Smooth muscle cell (in vitro differentiated cells): ENCODE measurements around the gene AXIN1. TPM values are rescaled to one million over a fixed set of nuclear protein-coding genes. Genes with fewer than 3 reads are reported as not detected.

Experiments used
- DNase-seq: peaks from one replicate; lab custom pipeline; 2025; ENCODE audit not compliant: unreplicated experiment; lab: John Stamatoyannopoulos, UW
- H2AFZ ChIP-seq: fragments of 200-600 bp; sonication (generic); 2 replicates; pipeline ENCODE4 v1.6.0; 2016; ENCODE audit warnings: antibody characterized with exemption, low read depth, mild to moderate bottlenecking
- H3F3A ChIP-seq: fragments of 200-600 bp; sonication (generic); 2 replicates; pipeline ENCODE4 v1.6.0; 2017; ENCODE audit warnings: antibody characterized with exemption, low read depth
- H3K27ac ChIP-seq: fragments of 200-600 bp; sonication (generic); 2 replicates; pipeline ENCODE4 v1.5.1; 2016; ENCODE audit warnings: low read depth, mild to moderate bottlenecking
- H3K27me3 ChIP-seq: fragments of 200-600 bp; sonication (generic); 2 replicates; pipeline ENCODE4 v1.6.1; 2016; ENCODE audit warnings: low read depth, mild to moderate bottlenecking
- H3K36me3 ChIP-seq: fragments of 200-600 bp; sonication (generic); 2 replicates; pipeline ENCODE4 v1.5.1; 2016; ENCODE audit warnings: low read depth
- H3K4me1 ChIP-seq: fragments of 200-600 bp; sonication (generic); 2 replicates; pipeline ENCODE4 v1.5.1; 2016; ENCODE audit warnings: low read depth
- H3K4me2 ChIP-seq: fragments of 200-600 bp; sonication (generic); 2 replicates; pipeline ENCODE4 v1.6.0; 2016; ENCODE audit warnings: mild to moderate bottlenecking
- H3K4me3 ChIP-seq: fragments of 200-600 bp; sonication (generic); 2 replicates; pipeline ENCODE4 v1.5.1; 2016; ENCODE audit warnings: mild to moderate bottlenecking
- H3K79me2 ChIP-seq: fragments of 200-600 bp; sonication (generic); 2 replicates; pipeline ENCODE4 v1.6.0; 2016; ENCODE audit warnings: low read depth, mild to moderate bottlenecking
- H3K9ac ChIP-seq: fragments of 200-600 bp; sonication (generic); 2 replicates; pipeline ENCODE4 v1.6.0; 2016; ENCODE audit warnings: low read depth
- H3K9me3 ChIP-seq: fragments of 200-600 bp; sonication (generic); replicated peaks from 2 replicates; pipeline ENCODE4 v1.5.1; 2016; ENCODE audit warnings: low read depth
- H4K20me1 ChIP-seq: fragments of 200-600 bp; sonication (generic); 2 replicates; pipeline ENCODE4 v1.6.0; 2016; ENCODE audit warnings: low read depth
- WGBS: methylation state at CpG from one replicate; pipeline ENCODE4 v1.1.7; 2016; ENCODE audit warnings: low lambda C conversion rate; 5-methylcytosine and 5-hydroxymethylcytosine counted together
- polyA plus RNA-seq: library from polyadenylated mRNA; unstranded; fragments of >200 nt; fragmentation: Nextera tagmentation; extraction: Ambion mirVana; gene quantifications from 2 replicates; pipeline ENCODE4 v1.2.1, GENCODE V29; 2016
- total RNA-seq: library from RNA; depleted of rRNA; stranded (reverse); fragments of >200 nt; gene quantifications from 2 replicates; pipeline ENCODE4 v1.2.3, GENCODE V29; 2014
- TF ChIP-seq, protein P1 (sequence below): fragments of 200-600 bp; sonication (generic); IDR thresholded peaks from 2 replicates; pipeline ENCODE4 v1.5.1; 2017; ENCODE audit warnings: borderline replicate concordance, mild to moderate bottlenecking, antibody characterized with exemption; ENCODE audit not compliant: insufficient read depth, poor library complexity, severe bottlenecking

Gene AXIN1
- total and polyA plus RNA-seq, 2 experiments from 2014 or later, result 13.0 to 15.0 TPM

DNA sequence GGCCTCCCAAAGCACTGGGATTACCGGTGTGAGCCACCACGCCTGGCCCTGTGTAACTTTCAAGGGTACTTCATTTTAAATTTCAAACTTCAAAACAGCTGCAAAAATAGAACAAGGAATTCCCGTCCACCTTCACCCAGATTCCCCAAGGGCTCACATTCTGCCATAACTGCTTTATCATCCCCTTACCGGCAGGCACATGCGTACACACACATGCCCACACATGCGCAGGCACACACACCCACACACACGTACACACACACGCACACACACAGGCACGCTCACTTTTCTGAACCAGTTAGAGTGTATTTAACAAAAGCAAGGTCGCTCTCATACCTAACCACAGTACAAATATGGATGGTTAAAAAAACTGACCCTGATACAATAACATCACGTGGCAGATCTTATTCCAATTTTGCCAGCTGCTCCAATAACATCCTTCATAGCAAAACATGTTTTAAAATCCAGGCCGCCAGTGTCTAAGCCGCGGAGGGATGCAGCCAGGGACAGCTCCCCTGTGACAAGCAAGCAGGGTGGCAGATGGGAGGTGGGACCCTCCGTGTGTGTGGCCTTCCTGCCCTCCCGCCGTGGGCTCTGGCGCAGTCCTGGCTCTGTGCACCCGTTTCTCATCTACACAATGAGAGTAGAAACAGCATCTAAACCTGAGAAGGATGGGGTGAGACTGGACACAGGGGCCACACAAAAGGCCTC lies 46.5 kb downstream of the AXIN1 start:
- Histone ChIP-seq H3K36me3 (no peaks in the 10 kb centered on the region), H3K27ac (no peak overlapping the region), H3K9ac (no peak overlapping the region), H3K4me2 (no peak overlapping the region), H3K4me3 (no peak overlapping the region), H4K20me1 (peaks cover 27% of the 10 kb centered on the region), H3K4me1 (no peaks in the 10 kb centered on the region), H3K79me2 (peaks cover 2% of the 10 kb centered on the region), H3F3A (no peaks in the 10 kb centered on the region), H3K9me3 (no peaks in the 10 kb centered on the region), H3K27me3 (no peaks in the 10 kb centered on the region), H2AFZ (no peak overlapping the region)
- DNase-seq, result no peak
- TF ChIP-seq, protein P1, sequence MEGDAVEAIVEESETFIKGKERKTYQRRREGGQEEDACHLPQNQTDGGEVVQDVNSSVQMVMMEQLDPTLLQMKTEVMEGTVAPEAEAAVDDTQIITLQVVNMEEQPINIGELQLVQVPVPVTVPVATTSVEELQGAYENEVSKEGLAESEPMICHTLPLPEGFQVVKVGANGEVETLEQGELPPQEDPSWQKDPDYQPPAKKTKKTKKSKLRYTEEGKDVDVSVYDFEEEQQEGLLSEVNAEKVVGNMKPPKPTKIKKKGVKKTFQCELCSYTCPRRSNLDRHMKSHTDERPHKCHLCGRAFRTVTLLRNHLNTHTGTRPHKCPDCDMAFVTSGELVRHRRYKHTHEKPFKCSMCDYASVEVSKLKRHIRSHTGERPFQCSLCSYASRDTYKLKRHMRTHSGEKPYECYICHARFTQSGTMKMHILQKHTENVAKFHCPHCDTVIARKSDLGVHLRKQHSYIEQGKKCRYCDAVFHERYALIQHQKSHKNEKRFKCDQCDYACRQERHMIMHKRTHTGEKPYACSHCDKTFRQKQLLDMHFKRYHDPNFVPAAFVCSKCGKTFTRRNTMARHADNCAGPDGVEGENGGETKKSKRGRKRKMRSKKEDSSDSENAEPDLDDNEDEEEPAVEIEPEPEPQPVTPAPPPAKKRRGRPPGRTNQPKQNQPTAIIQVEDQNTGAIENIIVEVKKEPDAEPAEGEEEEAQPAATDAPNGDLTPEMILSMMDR, result no peak
- 96% methylated on average over 19 of the region's 19 CpGs for WGBS

DNA sequence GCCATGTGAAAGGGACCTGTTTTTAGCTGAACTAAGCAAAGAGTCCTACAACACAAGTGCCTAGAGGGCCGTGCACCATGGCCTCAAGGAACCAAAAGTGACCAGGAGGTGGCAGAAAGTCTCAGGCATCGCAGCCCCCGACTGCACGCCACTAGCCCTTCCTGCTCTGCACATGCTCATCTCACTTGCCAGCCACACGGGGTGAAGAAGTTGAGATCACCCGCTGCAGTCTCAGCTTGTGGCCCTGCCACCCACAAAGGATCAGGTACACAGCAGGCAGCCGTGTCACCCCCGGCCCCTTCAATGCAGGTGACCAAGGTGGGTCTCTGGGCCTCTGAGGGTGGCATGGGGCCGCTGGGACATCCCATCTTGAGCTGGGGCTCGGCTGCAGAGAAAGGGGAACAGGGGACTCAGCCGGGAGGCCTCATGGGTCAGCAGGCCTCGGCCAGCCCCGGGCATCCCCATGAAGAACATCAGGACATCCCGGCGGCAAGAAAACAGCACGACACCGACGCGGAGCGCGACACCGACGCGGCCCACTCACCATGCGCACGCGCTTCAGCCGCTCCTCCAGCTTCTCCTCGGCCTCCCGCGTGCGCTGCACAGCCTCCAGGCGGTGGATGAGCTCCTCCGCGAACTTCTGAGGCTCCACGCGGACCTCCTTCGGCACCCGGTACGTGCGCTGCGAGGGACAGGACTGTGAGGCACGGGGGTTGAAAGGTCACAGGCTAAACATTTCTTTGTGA lies 48.6 kb downstream of the AXIN1 start:
- DNase-seq, result no peak
- no peak overlapping the region for H3K4me3 ChIP-seq

DNA sequence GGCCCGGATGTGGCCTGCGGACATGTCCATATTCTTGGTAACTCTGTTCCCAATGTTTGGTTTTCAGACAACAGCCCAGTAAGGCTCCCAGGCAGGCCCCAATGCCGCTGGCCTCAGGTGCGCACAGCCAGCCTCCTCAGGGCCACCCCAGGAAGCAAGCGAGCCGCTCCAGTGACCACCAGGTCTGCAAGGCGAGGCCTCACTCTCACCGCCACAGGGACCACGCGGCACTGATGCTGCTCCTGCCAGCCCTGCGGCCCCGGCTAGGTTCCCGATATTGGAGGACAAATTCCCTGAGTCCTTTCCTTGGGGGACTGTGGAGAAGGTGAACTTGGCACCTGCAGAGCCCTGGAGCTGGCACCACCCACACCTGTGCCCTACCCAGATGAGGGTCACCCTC lies 50.6 kb downstream of the AXIN1 start:
- H3F3A ChIP-seq, result no peaks in the 10 kb centered on the region
- DNase-seq, result no peak
- TF ChIP-seq, protein P1, result no peak
- no peak overlapping the region for H3K4me3 ChIP-seq
- peaks cover 2% of the 10 kb centered on the region for H3K79me2 ChIP-seq
- 99% methylated on average over 13 of the region's 13 CpGs for WGBS
- H3K9ac ChIP-seq, result no peak overlapping the region
- no peak overlapping the region for H3K4me2 ChIP-seq
- H3K9me3 ChIP-seq, result no peaks in the 10 kb centered on the region
- no peaks in the 10 kb centered on the region for H3K27me3 ChIP-seq
- H2AFZ ChIP-seq, result no peak overlapping the region
- H3K36me3 ChIP-seq, result no peaks in the 10 kb centered on the region
- no peaks in the 10 kb centered on the region for H3K4me1 ChIP-seq
- H3K27ac ChIP-seq, result no peak overlapping the region
- H4K20me1 ChIP-seq, result peaks cover 17% of the 10 kb centered on the region

More for the DNA sequence above, 48.6 kb downstream of the AXIN1 start:
- Histone ChIP-seq H3K4me2 (no peak overlapping the region), H3K4me1 (no peaks in the 10 kb centered on the region), H2AFZ (no peak overlapping the region), H3K9me3 (no peaks in the 10 kb centered on the region), H4K20me1 (peaks cover 26% of the 10 kb centered on the region), H3K9ac (no peak overlapping the region), H3K79me2 (peaks cover 2% of the 10 kb centered on the region), H3K27ac (no peak overlapping the region), H3K27me3 (no peaks in the 10 kb centered on the region), H3F3A (no peaks in the 10 kb centered on the region), H3K36me3 (no peaks in the 10 kb centered on the region)
- TF ChIP-seq, protein P1, result no peak
- 96% methylated on average over 43 of the region's 43 CpGs for WGBS
